NCI-H748 (cell line): Measurements from ENCODE around the gene TLR9.
"Not testable (repeated sequence)": the region's sequence is repeated elsewhere in the genome, so short reads cannot be mapped to it uniquely, and the experiment has no call there.

Experiments used
- DNase-seq: peaks from one replicate; lab custom pipeline; 2025; ENCODE audit not compliant: unreplicated experiment; lab: John Stamatoyannopoulos, UW

Gene TLR9

GRCh38 chr3:52197499-52197841 lies 28.0 kb downstream of the TLR9 start:
- DNase-seq, result no peak

DNA sequence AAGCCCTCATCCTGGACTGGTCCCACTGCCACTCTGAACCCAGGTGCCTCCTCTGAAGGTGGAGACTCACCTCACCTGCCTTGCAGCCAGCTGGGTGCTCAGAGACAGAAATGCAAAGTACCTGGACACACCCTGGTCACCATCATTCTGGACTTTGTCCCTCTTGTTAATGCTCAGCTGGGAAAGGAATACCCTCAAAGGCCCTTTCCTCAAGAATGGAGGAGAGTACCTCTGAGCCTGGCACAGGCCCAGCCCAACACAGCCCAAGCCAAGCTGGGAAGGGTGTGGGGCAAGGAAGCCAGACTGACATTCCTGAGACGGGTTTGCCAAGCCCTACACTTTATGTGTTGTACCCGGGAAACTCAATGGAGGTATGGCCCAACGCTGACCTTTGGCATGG lies 28.5 kb downstream of the TLR9 start:
- no peak for DNase-seq

GRCh38 chr3:52195823-52196331 lies 29.6 kb downstream of the TLR9 start:
- DNase-seq, result no peak

DNA sequence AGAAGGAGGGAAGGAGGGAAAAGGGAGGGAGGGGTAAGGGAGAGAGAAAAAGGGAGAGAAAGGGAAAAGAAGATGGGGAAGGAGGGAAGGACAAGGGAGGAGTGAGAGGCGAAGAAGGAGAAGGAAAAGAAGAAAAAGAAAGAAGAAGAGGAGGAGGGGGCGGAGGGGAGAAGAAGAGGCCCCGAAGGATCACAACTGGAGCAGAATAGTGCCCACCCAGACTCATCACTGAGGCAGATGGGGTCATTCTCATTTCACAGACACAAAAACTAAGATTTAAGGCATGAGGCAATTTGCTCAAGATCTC lies 30.2 kb downstream of the TLR9 start:
- no peak for DNase-seq

GRCh38 chr3:52194485-52195290 lies 30.8 kb downstream of the TLR9 start:
- DNase-seq, result no peak

GRCh38 chr3:52193065-52193464 lies 32.4 kb downstream of the TLR9 start:
- DNase-seq, result no peak

DNA sequence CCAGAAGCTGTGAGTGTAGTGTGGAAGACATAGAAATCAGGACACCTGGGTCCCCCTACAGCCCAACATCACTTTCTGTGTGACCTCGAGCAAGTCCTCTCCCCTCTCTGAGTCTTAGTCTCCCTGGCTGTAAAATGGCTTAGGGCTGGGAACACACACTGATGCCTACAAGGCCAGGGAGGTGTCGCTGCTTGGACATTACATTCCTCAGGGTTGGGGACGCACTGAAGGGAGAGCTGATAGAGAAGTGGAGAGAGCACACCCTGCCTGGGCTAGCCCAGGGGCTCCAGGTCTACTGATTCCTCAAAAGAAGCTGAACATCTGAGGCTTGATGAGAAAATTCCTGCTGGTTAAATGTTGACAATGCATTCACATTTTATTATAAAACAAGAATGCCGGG lies 33.8 kb downstream of the TLR9 start:
- no peak for DNase-seq

DNA sequence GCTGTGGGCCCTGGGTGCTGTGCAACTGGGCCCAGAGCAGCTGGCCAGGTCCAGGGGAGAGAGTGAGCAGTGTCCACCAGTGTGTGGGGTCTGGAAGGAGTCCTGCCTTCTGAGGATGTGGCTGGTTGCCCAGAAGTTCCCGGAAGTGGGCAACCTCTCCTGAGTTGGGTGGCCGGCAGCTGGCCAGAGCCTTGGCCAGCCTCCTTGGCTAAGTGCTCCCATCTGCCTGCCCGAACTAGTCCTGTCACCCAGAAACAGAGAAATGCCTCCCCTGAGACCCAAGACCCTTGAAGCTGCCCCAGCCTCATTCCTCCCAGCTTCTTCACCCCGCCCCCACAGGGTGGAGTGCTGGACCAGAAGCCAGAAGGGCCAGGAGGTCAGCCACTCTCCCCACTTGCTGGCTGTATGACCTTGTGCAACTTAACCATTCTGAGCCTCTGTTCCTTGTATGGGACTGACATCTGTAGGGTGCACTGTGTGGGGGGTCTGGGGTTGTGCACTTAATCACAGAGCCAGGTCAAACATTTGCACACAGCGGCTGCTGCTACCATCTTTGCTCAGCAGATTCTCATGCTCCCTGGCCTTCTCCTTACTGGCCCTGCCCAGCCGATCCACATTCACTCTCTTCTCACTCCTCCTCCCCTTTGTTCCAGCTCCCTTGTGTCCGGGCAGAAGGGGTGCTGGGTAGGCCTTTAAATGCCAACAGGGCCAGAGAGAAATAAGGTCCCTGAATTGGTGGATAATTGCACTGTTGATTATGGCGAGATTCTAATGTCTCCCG lies 35.0 kb downstream of the TLR9 start:
- DNase-seq, result no peak

GRCh38 chr3:52188556-52188955 lies 36.9 kb downstream of the TLR9 start:
- DNase-seq, result no peak

DNA sequence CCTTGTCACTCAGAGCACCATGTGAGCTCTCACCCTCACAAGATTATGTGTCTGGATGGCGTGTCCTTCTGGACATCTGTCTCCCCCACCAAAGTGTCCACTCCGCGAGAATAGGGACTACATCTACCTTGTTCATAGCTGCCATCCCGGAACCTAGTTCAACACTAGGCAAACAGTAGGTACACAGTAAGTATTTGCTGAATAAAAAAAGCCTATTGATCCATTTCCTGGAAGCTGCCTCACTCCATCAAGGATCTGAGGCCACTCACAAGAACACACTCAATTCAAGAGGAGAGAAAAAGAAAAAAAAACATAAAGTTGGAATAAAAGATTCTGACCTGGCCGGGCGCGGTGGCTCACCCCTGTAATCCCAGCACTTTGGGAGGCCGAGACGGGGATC lies 38.7 kb downstream of the TLR9 start:
- no peak for DNase-seq

GRCh38 chr3:52185837-52186236 lies 39.6 kb downstream of the TLR9 start:
- DNase-seq, result no peak

DNA sequence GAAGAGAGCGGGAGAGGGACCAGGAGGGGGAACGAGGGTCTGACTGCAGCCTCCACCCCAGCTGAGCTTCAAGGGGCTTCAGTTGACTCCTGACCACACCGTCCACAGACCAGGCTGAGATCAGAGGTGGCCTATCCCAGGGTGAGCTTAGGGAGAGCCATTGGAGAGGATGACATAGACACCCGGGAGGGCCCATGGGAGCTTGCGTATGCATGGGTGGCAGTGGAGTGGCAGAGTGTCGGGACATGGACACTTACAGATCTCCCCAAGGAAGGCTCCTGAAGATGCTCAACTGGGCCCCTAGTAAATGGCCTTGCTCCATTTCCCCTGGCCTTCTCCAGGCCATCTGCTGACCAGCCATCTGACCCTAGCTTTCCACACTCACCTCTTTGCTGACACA lies 40.1 kb downstream of the TLR9 start:
- DNase-seq, result no peak

- DNase-seq, result no peak
Measured at GRCh38 chr3:52184690-52185089, 40.8 kb downstream of the TLR9 start.

GRCh38 chr3:52183786-52184445 lies 41.5 kb downstream of the TLR9 start:
- no peak for DNase-seq

GRCh38 chr3:52182691-52183090 lies 42.8 kb downstream of the TLR9 start:
- no peak for DNase-seq

GRCh38 chr3:52182196-52182595 lies 43.2 kb downstream of the TLR9 start:
- no peak for DNase-seq

GRCh38 chr3:52181543-52181942 lies 43.9 kb downstream of the TLR9 start:
- no peak for DNase-seq

GRCh38 chr3:52178537-52178936 lies 46.9 kb downstream of the TLR9 start:
- DNase-seq, result no peak

DNA sequence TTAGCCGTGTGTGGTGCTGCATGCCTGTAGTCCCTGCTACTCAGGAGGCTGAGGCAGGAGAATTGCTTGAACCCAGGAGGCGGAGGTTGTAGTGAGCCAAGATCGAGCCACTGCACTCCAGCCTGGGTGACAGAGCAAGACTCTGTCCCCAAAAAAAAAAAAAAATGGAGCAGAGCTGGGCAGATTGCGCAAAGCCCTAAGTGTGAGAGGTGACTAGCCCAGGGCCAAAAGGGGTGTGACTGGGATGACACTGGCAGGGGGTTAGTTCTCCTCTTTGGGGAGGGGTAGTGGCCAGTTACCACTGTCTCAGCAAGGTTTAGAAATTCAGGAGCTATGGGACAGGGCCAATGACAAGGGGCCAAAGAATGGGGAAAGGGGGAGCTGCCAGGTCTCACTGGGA lies 47.3 kb downstream of the TLR9 start:
- not testable (repeated sequence) for DNase-seq

DNA sequence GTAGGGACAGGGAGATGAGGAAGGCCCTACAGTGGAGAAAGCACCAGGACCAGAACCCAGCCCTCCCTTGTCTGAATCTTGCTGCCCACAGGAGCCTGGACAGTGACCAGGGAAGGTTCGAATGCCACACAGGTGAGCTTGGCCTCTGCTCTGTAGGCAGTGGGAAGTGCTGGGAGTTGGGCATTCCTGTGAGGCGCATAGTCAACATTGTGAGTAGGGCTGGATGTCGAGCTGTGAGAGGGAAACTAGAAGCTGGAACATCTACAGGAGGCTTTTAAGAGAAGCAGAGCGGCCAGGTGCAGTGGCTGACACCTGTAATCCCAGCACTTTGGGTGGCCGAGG lies 47.8 kb downstream of the TLR9 start:
- no peak for DNase-seq

DNA sequence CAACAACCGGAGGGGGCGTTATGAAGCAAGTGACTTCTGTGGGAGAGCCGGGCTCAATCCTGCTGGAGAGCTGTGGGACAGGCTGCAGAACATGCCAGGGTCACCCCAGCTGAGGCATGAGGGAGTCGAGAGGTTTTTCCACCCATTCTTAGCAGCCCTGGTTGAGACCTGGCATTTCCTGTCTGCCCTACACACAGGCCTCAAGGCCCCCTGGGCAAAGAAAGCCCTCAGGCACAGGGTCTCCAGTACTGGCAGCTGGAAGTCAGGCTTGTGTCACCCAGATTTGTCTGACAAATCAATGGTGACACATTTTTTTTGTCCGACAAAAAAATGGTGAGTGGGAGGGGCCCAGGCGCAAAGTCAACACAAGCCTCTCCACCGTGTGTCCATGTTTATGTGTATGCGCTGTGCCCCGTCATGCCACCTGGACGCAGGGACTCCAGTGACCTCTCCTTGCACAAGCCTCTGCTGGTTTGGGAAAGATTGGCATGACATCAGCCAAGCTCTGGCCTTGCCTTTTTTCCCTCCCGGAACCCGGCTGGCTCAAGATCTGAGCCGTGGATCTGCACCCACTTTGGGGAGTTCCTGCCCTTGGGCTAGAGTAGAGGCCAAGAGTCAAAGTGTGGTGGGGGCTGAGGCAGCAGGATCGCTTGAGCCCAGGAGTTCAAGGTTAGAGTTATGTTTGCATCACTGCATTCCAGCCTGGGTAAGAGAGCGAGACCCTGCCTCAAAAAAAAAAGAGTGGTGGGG lies 48.3 kb downstream of the TLR9 start:
- peak; percentile 24 for DNase-seq
